Spleen (tissue), 7 donors: Measurements from ENCODE around the gene TMEM45A.

Source experiments
- CTCF ChIP-seq, 11 experiments: fragments of 200-600 bp in 7 of 11; fragments of 450-650 bp in 4 of 11; sonication (generic) in 4 of 11; IDR thresholded peaks in 8 of 11; conservative IDR thresholded peaks in 3 of 11; 1 replicate in 7 of 11; 2 replicates in 4 of 11; pipeline versions ENCODE4 v1.4.0 to v1.8.0; 2016 to 2021; ENCODE audit warnings: antibody characterized with exemption in 11 of 11, inconsistent platforms in 4 of 11, mild to moderate bottlenecking in 1 of 11
- POLR2A ChIP-seq, 3 donors: fragments of 450-650 bp; IDR thresholded peaks; one replicate each; pipeline ENCODE4 v1.5.1; 2017; ENCODE audit warnings: antibody characterized with exemption in 3 of 3, mild to moderate bottlenecking in 1 of 3
- POLR2AphosphoS5 ChIP-seq, 3 donors: sonication (generic); formaldehyde crosslinking; IDR thresholded peaks; one replicate each; pipeline ENCODE4 v1.5.1; 2017; ENCODE audit warnings: antibody characterized with exemption in 3 of 3
- donor health status: DM: no; HTN: no; CAD: no; lungs with moderate emphysema.
- donor health status: DM: no; HTN: no; CAD: no.
- donor health status: DM: no; HTN: no; CAD: no.

DNA sequence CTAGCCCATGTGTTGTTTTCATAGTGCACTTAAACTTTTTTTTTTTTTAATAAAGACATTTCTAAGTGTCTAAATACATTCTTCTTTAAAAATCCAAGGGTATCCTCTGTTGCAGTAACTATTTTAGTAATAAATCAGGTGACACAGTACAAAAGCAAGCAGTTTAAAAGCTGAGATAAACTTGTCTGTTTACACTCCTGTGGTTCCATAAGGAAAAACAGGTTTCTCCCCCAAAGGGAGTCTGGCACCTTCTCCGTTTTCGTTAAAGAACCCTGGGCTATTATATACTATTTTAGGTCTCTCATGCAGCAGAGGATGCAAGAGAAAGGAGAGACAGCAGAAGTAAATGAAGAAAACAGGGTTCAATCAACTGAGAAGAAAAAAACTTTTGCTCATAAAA is 43.2 kb upstream of the TMEM45A start:
- TF ChIP-seq POLR2A (IDR thresholded peaks at IDR 0.05) (no peak), CTCF (IDR thresholded peaks at IDR 0.05 in 8 of 11, conservative IDR thresholded peaks at IDR 0.05 in 3 of 11) (no peak), POLR2AphosphoS5 (IDR thresholded peaks at IDR 0.05) (no peak)
